IMR-90 (cell line): ENCODE measurements around the gene PIK3CG. TPM values are rescaled to one million over a fixed set of nuclear protein-coding genes. Genes with fewer than 3 reads are reported as not detected.
A peak's percentile ranks its signal among the peaks of the same experiment; 100 is the strongest.

Experiments
- ATAC-seq: fragments of 200-7000 bp; cut with Tn5 transposase; 2 replicates; pipeline ENCODE4 v1.9.1; 2020; ENCODE audit warnings: low read depth, mild to moderate bottlenecking, moderate library complexity
- BruUV-seq: library from RNA; stranded (reverse); fragments of 400-500 nt; replicated peaks from 2 replicates; lab custom pipeline; 2021; lab: Mats Ljungman, UMichigan
- CTCF ChIA-PET: fragments of 300-600 bp; formaldehyde crosslinking; extraction: SDS; loops from one replicate; lab custom pipeline; 2021; ENCODE audit warnings: antibody characterized with exemption; lab: Yijun Ruan, JAX
- POLR2A ChIA-PET: fragments of 300-600 bp; sonication (Branson Sonifier 250); formaldehyde crosslinking; loops from one replicate; lab custom pipeline; 2022; ENCODE audit warnings: antibody characterized with exemption; ENCODE audit not compliant: unreplicated experiment; lab: Charles Lee
- DNase-seq: peaks from one replicate; pipeline ENCODE4 v3.0.0; 2013
- H2AFZ ChIP-seq: replicated peaks from 2 replicates; pipeline ENCODE3; 2013; ENCODE audit warnings: low read length, mild to moderate bottlenecking; ENCODE audit not compliant: poor library complexity
- H2AK5ac ChIP-seq: 2 replicates; pipeline ENCODE4 v1.6.1; 2013; ENCODE audit warnings: low read depth, low read length, inconsistent platforms
- H2AK9ac ChIP-seq: replicated peaks from 2 replicates; pipeline ENCODE3; 2013; ENCODE audit warnings: mild to moderate bottlenecking, low read depth, low read length, moderate library complexity; ENCODE audit not compliant: poor library complexity
- H2BK120ac ChIP-seq: 2 replicates; pipeline ENCODE4 v1.6.1; 2013; ENCODE audit warnings: low read depth, low read length, inconsistent platforms
- H2BK15ac ChIP-seq: 3 replicates; pipeline ENCODE4 v1.6.1; 2013; ENCODE audit warnings: low read depth, low read length, inconsistent platforms
- H2BK20ac ChIP-seq: 2 replicates; pipeline ENCODE4 v1.6.1; 2013; ENCODE audit warnings: low read depth, mild to moderate bottlenecking, inconsistent platforms, low read length, moderate library complexity
- H2BK5ac ChIP-seq: 2 replicates; pipeline ENCODE4 v1.6.1; 2013; ENCODE audit warnings: mild to moderate bottlenecking, low read depth, low read length, inconsistent platforms; ENCODE audit not compliant: poor library complexity, severe bottlenecking
- H3K14ac ChIP-seq: replicated peaks from 2 replicates; pipeline ENCODE4 v1.6.1; 2013; ENCODE audit warnings: low read depth, low read length, inconsistent platforms
- H3K18ac ChIP-seq: 2 replicates; pipeline ENCODE4 v1.6.1; 2013; ENCODE audit warnings: low read depth, low read length, control low read depth
- H3K23ac ChIP-seq: 2 replicates; pipeline ENCODE4 v1.6.1; 2013; ENCODE audit warnings: low read depth, low read length, inconsistent platforms
- H3K27ac ChIP-seq: 2 replicates; pipeline ENCODE4 v1.5.1; 2013; ENCODE audit warnings: mild to moderate bottlenecking, control low read depth, low read length; ENCODE audit not compliant: insufficient read depth
- H3K27me3 ChIP-seq: 2 replicates; pipeline ENCODE4 v1.6.1; 2013; ENCODE audit warnings: low read length; ENCODE audit not compliant: control insufficient read depth, insufficient read depth
- H3K36me3 ChIP-seq: 2 replicates; pipeline ENCODE4 v1.6.1; 2013; ENCODE audit warnings: low read length, mixed read lengths; ENCODE audit not compliant: control insufficient read depth, insufficient read depth
- H3K4ac ChIP-seq: 2 replicates; pipeline ENCODE4 v1.6.1; 2013; ENCODE audit warnings: low read depth, low read length, inconsistent platforms
- H3K4me1 ChIP-seq: 2 replicates; pipeline ENCODE4 v1.6.1; 2013; ENCODE audit warnings: low read length, mixed read lengths; ENCODE audit not compliant: control insufficient read depth, insufficient read depth
- H3K4me2 ChIP-seq: 2 replicates; pipeline ENCODE4 v1.6.1; 2013; ENCODE audit warnings: low read depth, mild to moderate bottlenecking, control low read depth, low read length, moderate library complexity
- H3K4me3 ChIP-seq: 2 replicates; pipeline ENCODE4 v1.5.1; 2013; ENCODE audit warnings: low read depth, mild to moderate bottlenecking, control low read depth, low read length, moderate library complexity; ENCODE audit not compliant: insufficient read depth
- H3K56ac ChIP-seq: 2 replicates; pipeline ENCODE4 v1.6.1; 2013; ENCODE audit warnings: low read length, inconsistent platforms; ENCODE audit not compliant: insufficient read depth; ENCODE audit errors: extremely low read depth
- H3K79me1 ChIP-seq, 2 experiments: 2 replicates each; pipeline ENCODE4 v1.6.1; 2013; ENCODE audit warnings: low read length in 2 of 2, inconsistent platforms in 1 of 2, low read depth in 1 of 2
- H3K9ac ChIP-seq: 2 replicates; pipeline ENCODE4 v1.6.1; 2013; ENCODE audit warnings: low read depth, low read length, control low read depth
- H3K9me1 ChIP-seq: 2 replicates; pipeline ENCODE4 v1.6.1; 2013; ENCODE audit warnings: low read length, inconsistent platforms; ENCODE audit not compliant: insufficient read depth
- H3K9me3 ChIP-seq: 2 replicates; pipeline ENCODE4 v1.6.1; 2013; ENCODE audit warnings: low read length; ENCODE audit not compliant: control insufficient read depth, insufficient read depth
- H4K20me1 ChIP-seq: 2 replicates; pipeline ENCODE4 v1.6.1; 2013; ENCODE audit warnings: low read length, inconsistent platforms; ENCODE audit not compliant: insufficient read depth
- H4K5ac ChIP-seq: 2 replicates; pipeline ENCODE4 v1.6.1; 2013; ENCODE audit warnings: mild to moderate bottlenecking, low read depth, low read length, control low read depth
- H4K8ac ChIP-seq, 2 experiments: 2 replicates each; pipeline ENCODE4 v1.6.1; 2013; ENCODE audit warnings: low read depth in 2 of 2, low read length in 2 of 2, control low read depth in 1 of 2, inconsistent platforms in 1 of 2
- H4K91ac ChIP-seq: 2 replicates; pipeline ENCODE4 v1.6.1; 2013; ENCODE audit warnings: low read depth, low read length, inconsistent platforms; ENCODE audit not compliant: insufficient read depth
- BHLHE40 ChIP-seq: fragments of 150-350 bp; IDR thresholded peaks from 2 replicates; pipeline ENCODE4 v1.6.1; 2016; ENCODE audit warnings: mild to moderate bottlenecking, low read depth, low read length
- CEBPB ChIP-seq: IDR thresholded peaks from 2 replicates; pipeline ENCODE4 v1.6.1; 2012; ENCODE audit warnings: low read depth, low read length, improper control_type of control experiment
- CHD1 ChIP-seq: IDR thresholded peaks from 2 replicates; pipeline ENCODE4 v1.6.1; 2012; ENCODE audit warnings: low read depth, low read length, improper control_type of control experiment
- FOS ChIP-seq: fragments of 150-350 bp; IDR thresholded peaks from 2 replicates; pipeline ENCODE4 v1.6.1; 2016; ENCODE audit warnings: low read depth, low read length
- MAFK ChIP-seq: IDR thresholded peaks from 2 replicates; pipeline ENCODE4 v1.6.1; 2012; ENCODE audit warnings: low read depth, low read length, improper control_type of control experiment
- MAZ ChIP-seq: IDR thresholded peaks from 2 replicates; pipeline ENCODE4 v1.6.1; 2012; ENCODE audit warnings: low read depth, mild to moderate bottlenecking, low read length, improper control_type of control experiment, moderate library complexity, borderline replicate concordance
- MXI1 ChIP-seq: IDR thresholded peaks from 2 replicates; pipeline ENCODE4 v1.6.1; 2012; ENCODE audit warnings: low read depth, mild to moderate bottlenecking, low read length, moderate library complexity, borderline replicate concordance
- NFE2L2 ChIP-seq: fragments of 150-350 bp; IDR thresholded peaks from 2 replicates; pipeline ENCODE4 v1.6.1; 2016; ENCODE audit warnings: low read depth, mild to moderate bottlenecking, low read length
- POLR2A ChIP-seq: IDR thresholded peaks from 2 replicates; pipeline ENCODE4 v1.6.1; 2012; ENCODE audit warnings: mild to moderate bottlenecking, low read depth, low read length
- RAD21 ChIP-seq: IDR thresholded peaks from 2 replicates; pipeline ENCODE4 v1.6.1; 2012; ENCODE audit warnings: low read length, improper control_type of control experiment
- RCOR1 ChIP-seq: IDR thresholded peaks from 2 replicates; pipeline ENCODE4 v1.6.1; 2012; ENCODE audit warnings: mild to moderate bottlenecking, low read length, improper control_type of control experiment; ENCODE audit not compliant: insufficient replicate concordance
- RFX5 ChIP-seq: IDR thresholded peaks from 2 replicates; pipeline ENCODE4 v1.8.0; 2012; ENCODE audit warnings: low read depth, mild to moderate bottlenecking, low read length, moderate library complexity
- SMC3 ChIP-seq: fragments of 150-350 bp; IDR thresholded peaks from 2 replicates; pipeline ENCODE4 v1.6.1; 2016; ENCODE audit warnings: low read depth, mild to moderate bottlenecking, antibody characterized with exemption, low read length, moderate library complexity
- WGBS, 2 experiments: methylation state at CpG; one replicate each; pipeline versions ENCODE4 v1.1.5 to v1.1.7; 2013; ENCODE audit warnings: missing lambda C conversion rate in 2 of 2; ENCODE audit not compliant: insufficient read length in 1 of 2; ENCODE audit errors: extremely low coverage in 2 of 2; 5-methylcytosine and 5-hydroxymethylcytosine counted together
- dilution Hi-C: fragments of 300-500 bp; cut with HindIII; formaldehyde crosslinking; loops from one replicate; pipeline ENCODE4 v1.14.3; 2018; ENCODE audit warnings: low sequenced_read_pairs; ENCODE audit not compliant: unreplicated experiment
- in situ Hi-C: fragments of 300-500 bp; cut with MboI; formaldehyde crosslinking; loops from 3 replicates; pipeline ENCODE4 v1.14.3; 2019; ENCODE audit warnings: low sequenced_read_pairs, inconsistent platforms, mixed read lengths
- intact Hi-C: fragments of 100-400 bp; cut with micrococcal nuclease; formaldehyde crosslinking; loops from 2 replicates; pipeline ENCODE4 v1.10.0; 2022
- polyA plus RNA-seq, 3 experiments: library from polyadenylated mRNA; depleted of rRNA; stranded (reverse); fragments of >200 nt; gene quantifications; 2 replicates each; pipeline ENCODE4 v1.2.3, GENCODE V29; 2012; ENCODE audit warnings: low replicate concordance in 1 of 3
- total RNA-seq: library from RNA; depleted of rRNA; stranded (reverse); fragments of >200 nt; gene quantifications from 2 replicates; pipeline ENCODE4 v1.2.3, GENCODE V29; 2012
- TF ChIP-seq, protein P1 (sequence below): conservative IDR thresholded peaks from 2 replicates; pipeline ENCODE4 v1.5.1; 2012; ENCODE audit warnings: mild to moderate bottlenecking, low read depth, low read length, improper control_type of control experiment
- TF ChIP-seq, protein P2 (sequence below): fragments of 150-350 bp; IDR thresholded peaks from 2 replicates; pipeline ENCODE4 v1.6.1; 2017; ENCODE audit warnings: mild to moderate bottlenecking, antibody characterized with exemption, low read length, low read depth
- TF ChIP-seq, protein P3 (sequence below): fragments of 150-350 bp; IDR thresholded peaks from 2 replicates; pipeline ENCODE4 v1.6.1; 2016; ENCODE audit warnings: low read depth, mild to moderate bottlenecking, low read length, moderate library complexity, borderline replicate concordance

PIK3CG gene
- total and polyA plus RNA-seq, 2 of the 4 experiments (the other 2 are of a cell fraction) = under 0.01 TPM; not detected in 1

DNA sequence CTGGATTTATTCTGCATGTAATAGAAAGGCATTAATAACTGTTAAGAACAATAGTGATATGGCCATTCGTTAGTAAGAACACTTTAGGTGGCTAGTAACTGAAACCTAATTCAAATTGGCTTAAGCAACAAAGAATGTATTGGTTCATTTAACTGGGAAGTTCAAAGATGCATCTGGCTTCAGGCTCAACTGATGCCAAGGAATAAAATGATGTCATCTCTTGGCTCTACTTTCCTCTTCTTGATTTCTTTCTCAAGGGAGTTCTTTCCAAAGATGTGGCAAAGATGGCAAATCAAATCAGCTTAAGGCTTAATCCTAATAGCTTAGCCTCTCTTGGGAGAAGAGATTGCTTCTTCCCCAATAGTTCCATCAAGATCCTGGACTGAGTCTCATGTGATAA lies 51.6 kb downstream of the PIK3CG start:
- no CpG with 5 or more reads among the region's 1 CpG for WGBS, 2 experiments

More for the DNA sequence above, 51.6 kb downstream of the PIK3CG start:
- no peak overlapping the region for H3K4me2 ChIP-seq
- no peak overlapping the region for H2BK120ac ChIP-seq
- no peaks in the 10 kb centered on the region for H3K4me1 ChIP-seq
- TF ChIP-seq, protein P1, sequence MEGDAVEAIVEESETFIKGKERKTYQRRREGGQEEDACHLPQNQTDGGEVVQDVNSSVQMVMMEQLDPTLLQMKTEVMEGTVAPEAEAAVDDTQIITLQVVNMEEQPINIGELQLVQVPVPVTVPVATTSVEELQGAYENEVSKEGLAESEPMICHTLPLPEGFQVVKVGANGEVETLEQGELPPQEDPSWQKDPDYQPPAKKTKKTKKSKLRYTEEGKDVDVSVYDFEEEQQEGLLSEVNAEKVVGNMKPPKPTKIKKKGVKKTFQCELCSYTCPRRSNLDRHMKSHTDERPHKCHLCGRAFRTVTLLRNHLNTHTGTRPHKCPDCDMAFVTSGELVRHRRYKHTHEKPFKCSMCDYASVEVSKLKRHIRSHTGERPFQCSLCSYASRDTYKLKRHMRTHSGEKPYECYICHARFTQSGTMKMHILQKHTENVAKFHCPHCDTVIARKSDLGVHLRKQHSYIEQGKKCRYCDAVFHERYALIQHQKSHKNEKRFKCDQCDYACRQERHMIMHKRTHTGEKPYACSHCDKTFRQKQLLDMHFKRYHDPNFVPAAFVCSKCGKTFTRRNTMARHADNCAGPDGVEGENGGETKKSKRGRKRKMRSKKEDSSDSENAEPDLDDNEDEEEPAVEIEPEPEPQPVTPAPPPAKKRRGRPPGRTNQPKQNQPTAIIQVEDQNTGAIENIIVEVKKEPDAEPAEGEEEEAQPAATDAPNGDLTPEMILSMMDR = no peak
- TF ChIP-seq RCOR1 = no peak
- no peak for TF ChIP-seq BHLHE40
- TF ChIP-seq POLR2A = no peak
- no peak for TF ChIP-seq NFE2L2
- no peak for TF ChIP-seq CEBPB
- TF ChIP-seq CHD1 = no peak
- TF ChIP-seq MAFK = no peak
- TF ChIP-seq RAD21 = no peak
- TF ChIP-seq, protein P2, sequence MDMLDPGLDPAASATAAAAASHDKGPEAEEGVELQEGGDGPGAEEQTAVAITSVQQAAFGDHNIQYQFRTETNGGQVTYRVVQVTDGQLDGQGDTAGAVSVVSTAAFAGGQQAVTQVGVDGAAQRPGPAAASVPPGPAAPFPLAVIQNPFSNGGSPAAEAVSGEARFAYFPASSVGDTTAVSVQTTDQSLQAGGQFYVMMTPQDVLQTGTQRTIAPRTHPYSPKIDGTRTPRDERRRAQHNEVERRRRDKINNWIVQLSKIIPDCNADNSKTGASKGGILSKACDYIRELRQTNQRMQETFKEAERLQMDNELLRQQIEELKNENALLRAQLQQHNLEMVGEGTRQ = no peak
- no peak for TF ChIP-seq RFX5
- TF ChIP-seq FOS = no peak
- TF ChIP-seq SMC3 = no peak
- TF ChIP-seq, protein P3, sequence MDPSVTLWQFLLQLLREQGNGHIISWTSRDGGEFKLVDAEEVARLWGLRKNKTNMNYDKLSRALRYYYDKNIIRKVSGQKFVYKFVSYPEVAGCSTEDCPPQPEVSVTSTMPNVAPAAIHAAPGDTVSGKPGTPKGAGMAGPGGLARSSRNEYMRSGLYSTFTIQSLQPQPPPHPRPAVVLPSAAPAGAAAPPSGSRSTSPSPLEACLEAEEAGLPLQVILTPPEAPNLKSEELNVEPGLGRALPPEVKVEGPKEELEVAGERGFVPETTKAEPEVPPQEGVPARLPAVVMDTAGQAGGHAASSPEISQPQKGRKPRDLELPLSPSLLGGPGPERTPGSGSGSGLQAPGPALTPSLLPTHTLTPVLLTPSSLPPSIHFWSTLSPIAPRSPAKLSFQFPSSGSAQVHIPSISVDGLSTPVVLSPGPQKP = no peak
- TF ChIP-seq MAZ = no peak
- no peak for TF ChIP-seq MXI1
- CTCF ChIA-PET = no interaction called here
- H2AK9ac ChIP-seq = no peak overlapping the region
- DNase-seq (peak; percentile 15), ATAC-seq (no peak)
- no peak overlapping the region for H2AK5ac ChIP-seq
- no peaks in the 10 kb centered on the region for H3K79me1 ChIP-seq
- H3K4ac ChIP-seq = no peak overlapping the region
- H3K27me3 ChIP-seq = peaks cover 4% of the 10 kb centered on the region; the same call in 1 of the 2 replicates
- H3K14ac ChIP-seq = no peak overlapping the region
- H2BK5ac ChIP-seq = no peak overlapping the region
- POLR2A ChIA-PET = no interaction called here
- no peak overlapping the region for H3K27ac ChIP-seq
- BruUV-seq = no TSS peak
- dilution Hi-C loops = no loop called here
- no peak overlapping the region for H3K4me3 ChIP-seq
- no peak overlapping the region for H2BK15ac ChIP-seq
- H4K8ac ChIP-seq = no peak overlapping the region
- no peak overlapping the region for H3K9ac ChIP-seq
- no peaks in the 10 kb centered on the region for H4K20me1 ChIP-seq
- in situ Hi-C loops = no loop called here
- H4K91ac ChIP-seq = no peak overlapping the region
- no peak overlapping the region for H2AFZ ChIP-seq
- no peak overlapping the region for H4K5ac ChIP-seq
- intact Hi-C loops = no loop called here
- no peak overlapping the region for H3K56ac ChIP-seq
- H3K36me3 ChIP-seq = no peaks in the 10 kb centered on the region
- H3K18ac ChIP-seq = no peak overlapping the region
- no peak overlapping the region for H2BK20ac ChIP-seq
- no peaks in the 10 kb centered on the region for H3K9me1 ChIP-seq
- H3K9me3 ChIP-seq = no peaks in the 10 kb centered on the region; the same call in none of the 2 replicates
- no peak overlapping the region for H3K23ac ChIP-seq
